Left lung (tissue), 10 donors: Measurements from ENCODE around the gene ATP1A2. TPM values are rescaled to one million over a fixed set of nuclear protein-coding genes. Genes with fewer than 3 reads are reported as not detected.

Experiments
- ATAC-seq: fragments of 200-7000 bp; cut with Tn5 transposase; one replicate; pipeline ENCODE4 v1.9.1; 2020; ENCODE audit warnings: moderate library complexity
- DNase-seq, 4 donors: peaks; one replicate each; pipeline ENCODE4 v3.0.0-alpha.2; 2013 to 2020
- H3K27ac ChIP-seq, 2 donors: fragments of 200-600 bp; sonication (generic) in 1 of 2; one replicate each; pipeline versions ENCODE4 v1.5.0 to v1.8.0; 2020 to 2021
- H3K27me3 ChIP-seq, 2 donors: fragments of 200-600 bp; sonication (generic) in 1 of 2; one replicate each; pipeline versions ENCODE4 v1.5.0 to v1.8.0; 2020 to 2021
- H3K36me3 ChIP-seq, 2 donors: fragments of 200-600 bp; sonication (generic) in 1 of 2; one replicate each; pipeline versions ENCODE4 v1.5.0 to v1.8.0; 2020 to 2021
- H3K4me1 ChIP-seq, 2 donors: fragments of 200-600 bp; one replicate each; pipeline ENCODE4 v1.8.0; 2021
- H3K4me3 ChIP-seq, 2 donors: fragments of 200-600 bp; sonication (generic) in 1 of 2; one replicate each; pipeline versions ENCODE4 v1.5.0 to v1.8.0; 2020 to 2021; ENCODE audit warnings: mild to moderate bottlenecking in 1 of 2
- H3K9me3 ChIP-seq, 2 donors: fragments of 200-600 bp; sonication (generic) in 1 of 2; one replicate each; pipeline versions ENCODE4 v1.5.0 to v1.8.0; 2020 to 2021
- intact Hi-C, 2 donors: fragments of 100-400 bp; cut with DNase I; formaldehyde crosslinking; loops; one replicate each; pipeline versions ENCODE4 v1.11.2 to v1.14.2; 2022
- polyA plus RNA-seq, 6 donors: library from polyadenylated mRNA; unstranded; fragments of 120-200 nt; gene quantifications; one replicate each; pipeline ENCODE4 v1.2.1, GENCODE V29; 2013; ENCODE audit not compliant: insufficient read length in 6 of 6
- total RNA-seq, 2 donors: library from RNA; stranded (reverse); fragmentation: NEBNext Ultra II Directional; extraction: Animal tissue kit (Norgen Biotek cat#: 25700); gene quantifications; one replicate each; pipeline ENCODE4 v1.2.1, GENCODE V29; 2021
- TF ChIP-seq, protein P1 (sequence below), 2 donors: fragments of 200-600 bp; sonication (generic) in 1 of 2; IDR thresholded peaks; one replicate each; pipeline versions ENCODE4 v1.5.0 to v1.8.0; 2021; ENCODE audit warnings: antibody characterized with exemption in 2 of 2
- donor health status: DM: no; HTN: yes; CAD: no.
- donor health status: DM: no; HTN: no; CAD: no.

Gene ATP1A2
- total and polyA plus RNA-seq, 8 donors = 2.8 to 15.9 (median 10.4) TPM

DNA sequence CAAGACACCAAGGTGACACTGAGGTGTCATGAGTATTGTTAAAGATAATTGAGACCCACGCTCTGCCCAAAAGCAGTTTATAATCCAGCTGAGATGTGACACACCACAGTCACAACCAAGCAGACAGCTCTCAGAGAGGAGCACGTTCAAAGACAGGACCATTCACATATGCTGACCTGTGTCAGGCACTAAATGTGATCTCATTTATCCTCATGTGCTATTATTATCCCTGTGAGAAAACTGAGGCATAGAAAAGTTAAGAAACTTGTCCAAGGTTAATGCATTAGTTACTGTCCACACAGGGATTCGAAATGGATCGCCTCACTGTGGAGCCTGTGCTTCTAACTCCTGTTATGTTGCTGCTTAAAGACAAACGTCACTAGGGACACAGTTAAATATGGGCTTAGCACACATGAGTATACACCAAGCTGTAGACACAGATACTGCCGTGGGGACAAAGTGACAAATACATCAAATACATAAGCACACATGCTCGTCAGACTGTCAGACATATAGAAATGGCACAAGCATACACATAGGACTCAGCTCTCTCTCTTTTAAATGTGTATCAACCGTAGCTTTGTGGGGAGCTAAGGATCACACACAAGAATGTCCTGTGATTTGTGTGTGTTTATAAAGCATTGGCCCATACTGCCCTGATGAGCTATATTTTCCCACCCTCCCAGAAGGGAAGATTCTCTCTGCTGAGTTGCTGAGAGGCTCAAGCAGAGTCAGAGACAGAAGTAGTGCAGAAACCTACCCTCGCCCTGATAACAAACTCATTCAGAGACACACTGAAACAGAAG is 13.6 kb upstream of the ATP1A2 start:
- DNase-seq = no peak
- Histone ChIP-seq H3K27ac (no peak overlapping the region), H3K36me3 (no peaks in the 10 kb centered on the region), H3K4me3 (no peak overlapping the region), H3K27me3 (no peaks in the 10 kb centered on the region), H3K9me3 (no peaks in the 10 kb centered on the region), H3K4me1 (peaks cover 0 to 30% of the 10 kb centered on the region in 2 donors)
- ATAC-seq = no peak
- intact Hi-C loops = loop anchor here in 1 of 2 donors (2.0 to 10.0 kb wide), 3 partner anchors 93 to 190 kb away; partner anchors contain the start of gene CASQ1
- TF ChIP-seq, protein P1, sequence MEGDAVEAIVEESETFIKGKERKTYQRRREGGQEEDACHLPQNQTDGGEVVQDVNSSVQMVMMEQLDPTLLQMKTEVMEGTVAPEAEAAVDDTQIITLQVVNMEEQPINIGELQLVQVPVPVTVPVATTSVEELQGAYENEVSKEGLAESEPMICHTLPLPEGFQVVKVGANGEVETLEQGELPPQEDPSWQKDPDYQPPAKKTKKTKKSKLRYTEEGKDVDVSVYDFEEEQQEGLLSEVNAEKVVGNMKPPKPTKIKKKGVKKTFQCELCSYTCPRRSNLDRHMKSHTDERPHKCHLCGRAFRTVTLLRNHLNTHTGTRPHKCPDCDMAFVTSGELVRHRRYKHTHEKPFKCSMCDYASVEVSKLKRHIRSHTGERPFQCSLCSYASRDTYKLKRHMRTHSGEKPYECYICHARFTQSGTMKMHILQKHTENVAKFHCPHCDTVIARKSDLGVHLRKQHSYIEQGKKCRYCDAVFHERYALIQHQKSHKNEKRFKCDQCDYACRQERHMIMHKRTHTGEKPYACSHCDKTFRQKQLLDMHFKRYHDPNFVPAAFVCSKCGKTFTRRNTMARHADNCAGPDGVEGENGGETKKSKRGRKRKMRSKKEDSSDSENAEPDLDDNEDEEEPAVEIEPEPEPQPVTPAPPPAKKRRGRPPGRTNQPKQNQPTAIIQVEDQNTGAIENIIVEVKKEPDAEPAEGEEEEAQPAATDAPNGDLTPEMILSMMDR (IDR thresholded peaks at IDR 0.05) = no peak

DNA sequence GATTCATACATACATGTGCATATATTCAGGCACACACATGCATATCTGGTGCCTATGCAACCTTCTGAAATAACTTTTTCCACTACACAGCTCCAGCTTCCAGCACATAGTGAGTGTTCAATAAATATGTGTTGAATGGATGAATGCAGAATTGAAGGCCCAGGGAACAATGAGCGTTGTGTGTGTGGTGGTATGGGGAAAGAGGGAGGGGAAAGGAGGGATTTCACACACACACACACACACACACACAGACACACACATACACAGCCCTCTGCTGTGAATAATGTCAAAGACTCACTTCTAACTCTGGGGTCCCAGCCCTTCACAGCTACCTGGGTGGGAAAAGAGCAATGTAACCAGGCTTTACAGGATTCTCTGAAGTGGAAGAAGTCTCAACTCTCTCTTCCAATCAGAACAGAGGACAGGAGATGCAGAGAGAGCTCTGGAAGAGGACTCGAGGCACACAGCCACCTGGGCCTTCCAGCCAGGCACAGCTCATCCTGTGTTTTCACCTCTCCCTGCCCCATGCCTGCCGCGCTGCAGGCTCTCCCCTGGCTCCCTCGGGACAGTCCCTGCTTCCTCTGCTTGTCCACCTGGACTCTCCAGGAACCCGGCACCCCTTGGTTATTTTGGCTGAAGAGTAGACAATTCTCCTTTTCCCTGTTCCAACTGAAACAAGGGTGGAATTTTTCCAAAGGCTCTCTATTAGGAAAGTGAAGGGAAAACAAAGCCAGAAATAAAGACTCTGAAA is 11.7 kb upstream of the ATP1A2 start:
- no peak overlapping the region for H3K27ac ChIP-seq
- H3K4me1 ChIP-seq = peaks cover 0 to 16% of the 10 kb centered on the region in 2 donors
- no peaks in the 10 kb centered on the region for H3K27me3 ChIP-seq
- H3K36me3 ChIP-seq = no peaks in the 10 kb centered on the region
- H3K4me3 ChIP-seq = no peak overlapping the region
- TF ChIP-seq, protein P1 (IDR thresholded peaks at IDR 0.05) = no peak
- ATAC-seq (no peak), DNase-seq (no peak)
- intact Hi-C loops = loop anchor here in 1 of 2 donors (5.0 to 10.0 kb wide), 2 partner anchors 91 to 188 kb away; partner anchors contain the start of gene CASQ1
- H3K9me3 ChIP-seq = no peaks in the 10 kb centered on the region

DNA sequence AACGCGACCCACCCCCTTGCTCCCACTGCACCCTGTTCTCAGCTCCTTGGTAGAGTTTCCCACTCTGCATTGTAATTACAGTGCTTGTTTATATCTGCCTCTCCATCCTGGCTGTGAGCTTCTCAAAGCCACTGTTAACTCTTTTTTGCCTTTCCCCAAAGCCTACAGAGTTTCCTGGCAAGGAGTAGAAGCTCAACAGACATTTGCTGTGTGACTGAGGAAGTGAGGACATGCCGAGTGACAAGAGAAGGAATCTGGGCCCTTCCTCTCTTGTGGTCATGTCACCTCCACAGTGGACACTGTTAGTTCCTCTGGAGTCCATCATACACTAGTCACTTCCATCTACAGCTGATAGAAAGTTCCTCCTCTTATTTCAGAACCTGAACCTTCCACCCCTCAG is 11.1 kb upstream of the ATP1A2 start:
- no peaks in the 10 kb centered on the region for H3K9me3 ChIP-seq
- no peak overlapping the region for H3K27ac ChIP-seq
- peaks cover 0 to 3% of the 10 kb centered on the region in 2 donors for H3K27me3 ChIP-seq
- TF ChIP-seq, protein P1 (IDR thresholded peaks at IDR 0.05) = no peak
- ATAC-seq (no peak), DNase-seq (no peak)
- H3K36me3 ChIP-seq = no peaks in the 10 kb centered on the region
- no peak overlapping the region for H3K4me3 ChIP-seq
- intact Hi-C loops = loop anchor here in 1 of 2 donors (5.0 to 10.0 kb wide), 2 partner anchors 90 to 188 kb away; partner anchors contain the start of gene CASQ1
- H3K4me1 ChIP-seq = peaks cover 0 to 12% of the 10 kb centered on the region in 2 donors

DNA sequence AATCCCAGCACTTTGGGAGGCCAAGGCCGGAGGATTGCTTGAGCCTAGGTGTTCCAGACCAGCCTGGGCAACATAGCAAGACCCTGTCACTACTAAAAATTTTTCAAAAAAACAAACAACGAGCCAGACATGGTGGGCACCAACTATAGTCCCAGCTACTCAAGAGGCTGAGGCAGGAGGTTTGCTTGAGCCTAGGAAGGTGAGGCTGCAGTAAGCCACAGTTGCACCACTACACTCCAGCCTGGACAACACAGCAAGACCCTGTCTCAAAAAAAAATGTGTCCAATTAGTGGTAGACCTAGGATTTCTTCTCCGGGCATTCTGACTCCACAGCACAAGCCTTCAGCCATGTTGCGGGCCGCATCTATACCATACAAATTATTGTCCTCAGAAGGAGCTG is 10.4 kb upstream of the ATP1A2 start:
- Histone ChIP-seq H3K9me3 (no peaks in the 10 kb centered on the region), H3K4me1 (peaks cover 0 to 12% of the 10 kb centered on the region in 2 donors), H3K27me3 (peaks cover 0 to 8% of the 10 kb centered on the region in 2 donors), H3K27ac (no peak overlapping the region), H3K4me3 (no peak overlapping the region), H3K36me3 (no peaks in the 10 kb centered on the region)
- intact Hi-C loops = loop anchor here in 1 of 2 donors (10.0 kb wide), 1 partner anchor 90 kb away; the partner anchor contains the start of gene CASQ1
- DNase-seq = no peak
- TF ChIP-seq, protein P1 (IDR thresholded peaks at IDR 0.05) = no peak
- ATAC-seq = no peak

DNA sequence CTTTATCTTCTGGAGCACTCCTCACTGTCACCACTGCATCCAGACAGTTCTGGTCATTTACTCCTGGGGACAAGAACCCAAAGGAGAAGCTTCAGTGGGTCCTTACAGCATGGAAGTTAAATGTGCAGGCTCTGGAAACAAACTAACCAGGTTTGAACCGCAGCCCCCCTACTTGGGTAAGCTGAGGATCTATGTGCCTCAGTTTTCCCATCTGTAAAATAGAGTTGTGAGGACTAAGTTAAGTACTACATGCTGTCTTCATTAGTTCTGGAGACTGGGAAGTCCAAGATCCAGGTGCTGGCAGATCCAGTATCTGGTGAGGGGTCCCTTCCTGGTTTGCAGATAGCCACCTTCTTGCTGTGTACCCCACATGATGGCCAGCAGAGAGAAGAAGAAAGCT is 8.0 kb upstream of the ATP1A2 start:
- no peak for ATAC-seq
- no peak for DNase-seq
- no peaks in the 10 kb centered on the region for H3K9me3 ChIP-seq
- H3K27me3 ChIP-seq = peaks cover 0 to 8% of the 10 kb centered on the region in 2 donors
- H3K27ac ChIP-seq = no peak overlapping the region
- TF ChIP-seq, protein P1 (IDR thresholded peaks at IDR 0.05) = no peak
- H3K4me1 ChIP-seq = no peaks in the 10 kb centered on the region
- intact Hi-C loops = loop anchor here in 1 of 2 donors (10.0 kb wide), 1 partner anchor 87 kb away; the partner anchor contains the start of gene CASQ1
- no peaks in the 10 kb centered on the region for H3K36me3 ChIP-seq
- H3K4me3 ChIP-seq = no peak overlapping the region
